ENCODE results near the gene LIMK2.
"Not testable (repeated sequence)": the region's sequence is repeated elsewhere in the genome, so short reads cannot be mapped to it uniquely, and the experiment has no call there.

Gene LIMK2

GRCh38 chr22:31241200-31241599, 29.1 kb downstream of the LIMK2 start:
- Histone ChIP-seq H3K27ac (ENCODE audit: low read depth, low read length) (no peak overlapping the region), H3K4me3 (ENCODE audit: low read depth in 1 of 2, low read length in 2 of 2) (no peak overlapping the region), H3K9ac (ENCODE audit: low read depth in 1 of 2, low read length in 2 of 2) (no peak overlapping the region), H3K36me3 (ENCODE audit: control insufficient read depth in 1 of 2, insufficient read depth in 2 of 2, low read length in 2 of 2) (peaks cover 4 to 12% of the 10 kb centered on the region in 2 donors), H3K9me3 (ENCODE audit: control insufficient read depth in 1 of 2, low read length in 2 of 2) (no peaks in the 10 kb centered on the region), H3K4me1 (ENCODE audit: control insufficient read depth in 1 of 2, insufficient read depth in 2 of 2, low read length in 2 of 2) (peaks cover 40 to 67% of the 10 kb centered on the region in 2 donors), H3K27me3 (ENCODE audit: control insufficient read depth in 1 of 2, insufficient read depth in 2 of 2, low read length in 2 of 2) (no peaks in the 10 kb centered on the region)

GRCh38 chr22:31241936-31242335, 29.8 kb downstream of the LIMK2 start:
- Histone ChIP-seq H3K27me3 (ENCODE audit: control insufficient read depth in 1 of 2, insufficient read depth in 2 of 2, low read length in 2 of 2) (no peaks in the 10 kb centered on the region), H3K4me3 (ENCODE audit: low read depth in 1 of 2, low read length in 2 of 2) (no peak overlapping the region), H3K4me1 (ENCODE audit: control insufficient read depth in 1 of 2, insufficient read depth in 2 of 2, low read length in 2 of 2) (peaks cover 40 to 70% of the 10 kb centered on the region in 2 donors), H3K36me3 (ENCODE audit: control insufficient read depth in 1 of 2, insufficient read depth in 2 of 2, low read length in 2 of 2) (peaks cover 4 to 12% of the 10 kb centered on the region in 2 donors), H3K9ac (ENCODE audit: low read depth in 1 of 2, low read length in 2 of 2) (no peak overlapping the region), H3K27ac (ENCODE audit: low read depth, low read length) (no peak overlapping the region), H3K9me3 (ENCODE audit: control insufficient read depth in 1 of 2, low read length in 2 of 2) (no peaks in the 10 kb centered on the region)

GRCh38 chr22:31243339-31244045, 31.4 kb downstream of the LIMK2 start:
- Histone ChIP-seq H3K27me3 (ENCODE audit: control insufficient read depth in 1 of 2, insufficient read depth in 2 of 2, low read length in 2 of 2) (no peaks in the 10 kb centered on the region), H3K36me3 (ENCODE audit: control insufficient read depth in 1 of 2, insufficient read depth in 2 of 2, low read length in 2 of 2) (peaks cover 4 to 10% of the 10 kb centered on the region in 2 donors), H3K4me3 (ENCODE audit: low read depth in 1 of 2, low read length in 2 of 2) (no peak overlapping the region), H3K4me1 (ENCODE audit: control insufficient read depth in 1 of 2, insufficient read depth in 2 of 2, low read length in 2 of 2) (peaks cover 50 to 78% of the 10 kb centered on the region in 2 donors), H3K9ac (ENCODE audit: low read depth in 1 of 2, low read length in 2 of 2) (no peak overlapping the region), H3K27ac (ENCODE audit: low read depth, low read length) (no peak overlapping the region), H3K9me3 (ENCODE audit: control insufficient read depth in 1 of 2, low read length in 2 of 2) (no peaks in the 10 kb centered on the region)

GRCh38 chr22:31244046-31244942, 32.2 kb downstream of the LIMK2 start:
- Histone ChIP-seq H3K4me1 (ENCODE audit: control insufficient read depth in 1 of 2, insufficient read depth in 2 of 2, low read length in 2 of 2) (peaks cover 51 to 78% of the 10 kb centered on the region in 2 donors), H3K9ac (ENCODE audit: low read depth in 1 of 2, low read length in 2 of 2) (no peak overlapping the region), H3K27ac (ENCODE audit: low read depth, low read length) (no peak overlapping the region), H3K4me3 (ENCODE audit: low read depth in 1 of 2, low read length in 2 of 2) (no peak overlapping the region), H3K27me3 (ENCODE audit: control insufficient read depth in 1 of 2, insufficient read depth in 2 of 2, low read length in 2 of 2) (no peaks in the 10 kb centered on the region), H3K36me3 (ENCODE audit: control insufficient read depth in 1 of 2, insufficient read depth in 2 of 2, low read length in 2 of 2) (peaks cover 4 to 11% of the 10 kb centered on the region in 2 donors), H3K9me3 (ENCODE audit: control insufficient read depth in 1 of 2, low read length in 2 of 2) (no peaks in the 10 kb centered on the region)

GRCh38 chr22:31244943-31245451, 32.9 kb downstream of the LIMK2 start:
- Histone ChIP-seq H3K27ac (ENCODE audit: low read depth, low read length) (no peak overlapping the region), H3K9ac (ENCODE audit: low read depth in 1 of 2, low read length in 2 of 2) (no peak overlapping the region), H3K27me3 (ENCODE audit: control insufficient read depth in 1 of 2, insufficient read depth in 2 of 2, low read length in 2 of 2) (no peaks in the 10 kb centered on the region), H3K4me1 (ENCODE audit: control insufficient read depth in 1 of 2, insufficient read depth in 2 of 2, low read length in 2 of 2) (peaks cover 50 to 78% of the 10 kb centered on the region in 2 donors), H3K36me3 (ENCODE audit: control insufficient read depth in 1 of 2, insufficient read depth in 2 of 2, low read length in 2 of 2) (peaks cover 4 to 11% of the 10 kb centered on the region in 2 donors), H3K9me3 (ENCODE audit: control insufficient read depth in 1 of 2, low read length in 2 of 2) (no peaks in the 10 kb centered on the region), H3K4me3 (ENCODE audit: low read depth in 1 of 2, low read length in 2 of 2) (no peak overlapping the region)

- Histone ChIP-seq H3K4me1 (ENCODE audit: control insufficient read depth in 1 of 2, insufficient read depth in 2 of 2, low read length in 2 of 2) (peaks cover 56 to 81% of the 10 kb centered on the region in 2 donors), H3K36me3 (ENCODE audit: control insufficient read depth in 1 of 2, insufficient read depth in 2 of 2, low read length in 2 of 2) (peaks cover 4 to 11% of the 10 kb centered on the region in 2 donors)
- not testable (repeated sequence) for H3K9me3 ChIP-seq (ENCODE audit: control insufficient read depth in 1 of 2, low read length in 2 of 2); H3K4me3 ChIP-seq (ENCODE audit: low read depth in 1 of 2, low read length in 2 of 2); H3K27ac ChIP-seq (ENCODE audit: low read depth, low read length); H3K27me3 ChIP-seq (ENCODE audit: control insufficient read depth in 1 of 2, insufficient read depth in 2 of 2, low read length in 2 of 2); H3K9ac ChIP-seq (ENCODE audit: low read depth in 1 of 2, low read length in 2 of 2)
Measured at GRCh38 chr22:31245998-31246397, 33.9 kb downstream of the LIMK2 start.

GRCh38 chr22:31246687-31247086, 34.6 kb downstream of the LIMK2 start:
- Histone ChIP-seq H3K4me3 (ENCODE audit: low read depth in 1 of 2, low read length in 2 of 2) (no peak overlapping the region), H3K27ac (ENCODE audit: low read depth, low read length) (no peak overlapping the region), H3K36me3 (ENCODE audit: control insufficient read depth in 1 of 2, insufficient read depth in 2 of 2, low read length in 2 of 2) (peaks cover 3 to 11% of the 10 kb centered on the region in 2 donors), H3K4me1 (ENCODE audit: control insufficient read depth in 1 of 2, insufficient read depth in 2 of 2, low read length in 2 of 2) (peaks cover 58 to 81% of the 10 kb centered on the region in 2 donors), H3K9me3 (ENCODE audit: control insufficient read depth in 1 of 2, low read length in 2 of 2) (no peaks in the 10 kb centered on the region), H3K27me3 (ENCODE audit: control insufficient read depth in 1 of 2, insufficient read depth in 2 of 2, low read length in 2 of 2) (no peaks in the 10 kb centered on the region), H3K9ac (ENCODE audit: low read depth in 1 of 2, low read length in 2 of 2) (no peak overlapping the region)

GRCh38 chr22:31247726-31248125, 35.6 kb downstream of the LIMK2 start:
- H3K9ac ChIP-seq (ENCODE audit: low read depth in 1 of 2, low read length in 2 of 2): peak overlapping the region in 1 of 2 donors; percentile 6
- H3K9me3 ChIP-seq (ENCODE audit: control insufficient read depth in 1 of 2, low read length in 2 of 2): no peaks in the 10 kb centered on the region
- H3K27ac ChIP-seq (ENCODE audit: low read depth, low read length): no peak overlapping the region
- no peaks in the 10 kb centered on the region for H3K27me3 ChIP-seq (ENCODE audit: control insufficient read depth in 1 of 2, insufficient read depth in 2 of 2, low read length in 2 of 2)
- H3K36me3 ChIP-seq (ENCODE audit: control insufficient read depth in 1 of 2, insufficient read depth in 2 of 2, low read length in 2 of 2): peaks cover 5 to 11% of the 10 kb centered on the region in 2 donors
- H3K4me1 ChIP-seq (ENCODE audit: control insufficient read depth in 1 of 2, insufficient read depth in 2 of 2, low read length in 2 of 2): peaks cover 62 to 77% of the 10 kb centered on the region in 2 donors
- peak overlapping the region; percentile 6 to 45 for H3K4me3 ChIP-seq (ENCODE audit: low read depth in 1 of 2, low read length in 2 of 2)

GRCh38 chr22:31248138-31248745, 36.1 kb downstream of the LIMK2 start:
- peak overlapping the region; percentile 24 for H3K27ac ChIP-seq (ENCODE audit: low read depth, low read length)
- peak overlapping the region; percentile 6 to 45 for H3K4me3 ChIP-seq (ENCODE audit: low read depth in 1 of 2, low read length in 2 of 2)
- no peaks in the 10 kb centered on the region for H3K27me3 ChIP-seq (ENCODE audit: control insufficient read depth in 1 of 2, insufficient read depth in 2 of 2, low read length in 2 of 2)
- H3K9ac ChIP-seq (ENCODE audit: low read depth in 1 of 2, low read length in 2 of 2): peak overlapping the region in 1 of 2 donors; percentile 6
- H3K36me3 ChIP-seq (ENCODE audit: control insufficient read depth in 1 of 2, insufficient read depth in 2 of 2, low read length in 2 of 2): peaks cover 5 to 13% of the 10 kb centered on the region in 2 donors
- H3K9me3 ChIP-seq (ENCODE audit: control insufficient read depth in 1 of 2, low read length in 2 of 2): no peaks in the 10 kb centered on the region
- H3K4me1 ChIP-seq (ENCODE audit: control insufficient read depth in 1 of 2, insufficient read depth in 2 of 2, low read length in 2 of 2): peaks cover 61 to 80% of the 10 kb centered on the region in 2 donors

Measured in duodenal mucosa (tissue), 2 donors.